ENCODE results near the gene SPAG6.

SPAG6 gene

GRCh38 chr10:22365233-22365632 is 19.9 kb downstream of the SPAG6 start:
- DNase-seq (ENCODE audit: low read depth in 1 of 2, low spot score in 1 of 2), result peak in 1 of 2 experiments; percentile 2
- no peaks in the 10 kb centered on the region for H3K27me3 ChIP-seq (ENCODE audit: insufficient read depth, poor library complexity, severe bottlenecking)
- H3K27ac ChIP-seq (replicated peaks), result no peak overlapping the region
- no peak overlapping the region for H3K4me3 ChIP-seq (replicated peaks; ENCODE audit: insufficient read depth, low read length)
- TF ChIP-seq CTCF (IDR thresholded peaks at IDR 0.05; ENCODE audit: insufficient read depth, low read length), result no peak
- peak; percentile 69 for TF ChIP-seq SPI1 (IDR thresholded peaks at IDR 0.05; ENCODE audit: borderline replicate concordance, low read depth)
- no peak for TF ChIP-seq REST (IDR thresholded peaks at IDR 0.05; ENCODE audit: insufficient replicate concordance, low read depth)

- no peak for DNase-seq (ENCODE audit: low read depth in 1 of 2, low spot score in 1 of 2)
- no peak overlapping the region for H3K4me3 ChIP-seq (replicated peaks; ENCODE audit: insufficient read depth, low read length)
- no peaks in the 10 kb centered on the region for H3K27me3 ChIP-seq (ENCODE audit: insufficient read depth, poor library complexity, severe bottlenecking)
- TF ChIP-seq GABPA (IDR thresholded peaks at IDR 0.05; ENCODE audit: low read depth), result no peak
- no peak overlapping the region for H3K27ac ChIP-seq (replicated peaks)
Measured at GRCh38 chr10:22365644-22366434, 20.5 kb downstream of the SPAG6 start.

- Histone ChIP-seq H3K27me3 (ENCODE audit: insufficient read depth, poor library complexity, severe bottlenecking) (no peaks in the 10 kb centered on the region), H3K4me3 (replicated peaks; ENCODE audit: insufficient read depth, low read length) (no peak overlapping the region), H3K27ac (replicated peaks) (no peak overlapping the region)
- TF ChIP-seq SPI1 (IDR thresholded peaks at IDR 0.05; ENCODE audit: borderline replicate concordance, low read depth), result no peak
- no peak for TF ChIP-seq CTCF (IDR thresholded peaks at IDR 0.05; ENCODE audit: insufficient read depth, low read length)
- no peak for TF ChIP-seq POLR2AphosphoS5 (IDR thresholded peaks at IDR 0.05; ENCODE audit: low read depth)
- TF ChIP-seq GABPA (IDR thresholded peaks at IDR 0.05; ENCODE audit: low read depth), result no peak
- TF ChIP-seq REST (IDR thresholded peaks at IDR 0.05; ENCODE audit: insufficient replicate concordance, low read depth), result no peak
- DNase-seq (ENCODE audit: low read depth in 1 of 2, low spot score in 1 of 2), result no peak
Measured at GRCh38 chr10:22366435-22366703, 21.1 kb downstream of the SPAG6 start.

- DNase-seq (ENCODE audit: low read depth in 1 of 2, low spot score in 1 of 2), result no peak
- no peak overlapping the region for H3K27ac ChIP-seq (replicated peaks)
- TF ChIP-seq CTCF (IDR thresholded peaks at IDR 0.05; ENCODE audit: insufficient read depth, low read length), result no peak
- no peak for TF ChIP-seq GABPA (IDR thresholded peaks at IDR 0.05; ENCODE audit: low read depth)
- TF ChIP-seq POLR2AphosphoS5 (IDR thresholded peaks at IDR 0.05; ENCODE audit: low read depth), result no peak
- no peak for TF ChIP-seq REST (IDR thresholded peaks at IDR 0.05; ENCODE audit: insufficient replicate concordance, low read depth)
- no peak for TF ChIP-seq SPI1 (IDR thresholded peaks at IDR 0.05; ENCODE audit: borderline replicate concordance, low read depth)
- H3K27me3 ChIP-seq (ENCODE audit: insufficient read depth, poor library complexity, severe bottlenecking), result no peaks in the 10 kb centered on the region
- H3K4me3 ChIP-seq (replicated peaks; ENCODE audit: insufficient read depth, low read length), result no peak overlapping the region
Measured at GRCh38 chr10:22366771-22367170, 21.5 kb downstream of the SPAG6 start.

All from HL-60 (cell line).